Activated naive CD8-positive, alpha-beta T cell treated with anti-CD3 and anti-CD28 coated beads, Interleukin-2, amount 50 U/mL, for 16 hours (primary cell): Measurements from ENCODE around the gene PRELID1.
A peak's percentile ranks its signal among the peaks of the same experiment; 100 is the strongest.

Experiments
- DNase-seq: peaks from one replicate; pipeline ENCODE4 v3.0.0-alpha.2; 2020; ENCODE audit warnings: low read depth, low spot score

Gene PRELID1

GRCh38 chr5:177313561-177314259 lies 10.1 kb downstream of the PRELID1 start:
- DNase-seq = no peak

GRCh38 chr5:177314376-177315342 lies 11.1 kb downstream of the PRELID1 start:
- DNase-seq = no peak

GRCh38 chr5:177315411-177315810 lies 11.8 kb downstream of the PRELID1 start:
- DNase-seq = no peak

GRCh38 chr5:177316005-177316404 lies 12.4 kb downstream of the PRELID1 start:
- no peak for DNase-seq

GRCh38 chr5:177317959-177318377 lies 14.4 kb downstream of the PRELID1 start:
- peak; percentile 47 for DNase-seq

- no peak for DNase-seq
Measured at GRCh38 chr5:177319913-177320588, 16.5 kb downstream of the PRELID1 start.

GRCh38 chr5:177320879-177321278 lies 17.3 kb downstream of the PRELID1 start:
- DNase-seq = no peak

GRCh38 chr5:177325868-177326381 lies 22.3 kb downstream of the PRELID1 start:
- no peak for DNase-seq

GRCh38 chr5:177327539-177328522 lies 24.2 kb downstream of the PRELID1 start:
- DNase-seq = no peak

GRCh38 chr5:177328545-177329231 lies 25.1 kb downstream of the PRELID1 start:
- no peak for DNase-seq

GRCh38 chr5:177329883-177330282 lies 26.3 kb downstream of the PRELID1 start:
- DNase-seq = no peak

- DNase-seq = no peak
Measured at GRCh38 chr5:177330991-177331842, 27.6 kb downstream of the PRELID1 start.

GRCh38 chr5:177332031-177332895 lies 28.7 kb downstream of the PRELID1 start:
- DNase-seq = no peak

GRCh38 chr5:177332896-177333260 lies 29.3 kb downstream of the PRELID1 start:
- no peak for DNase-seq

GRCh38 chr5:177333420-177334154 lies 30.0 kb downstream of the PRELID1 start:
- DNase-seq = no peak

- DNase-seq = no peak
Measured at GRCh38 chr5:177334155-177334551, 30.6 kb downstream of the PRELID1 start.
